ENCODE data around the gene TBC1D1.

- TF ChIP-seq CTCF (IDR thresholded peaks at IDR 0.05) (peak; percentile 65 to 88 (median 86)), POLR2A (IDR thresholded peaks at IDR 0.05) (no peak)
Measured at GRCh38 chr4:38179690-38180377, 288.9 kb downstream of the TBC1D1 start.

Data from vagina (tissue), 2 donors.